ENCODE results near the gene WAPL. TPM values are rescaled to one million over a fixed set of nuclear protein-coding genes. Genes with fewer than 3 reads are reported as not detected.

WAPL gene
- total RNA-seq, 1 experiment from 2014 or later, result 15.4 TPM

GRCh38 chr10:86504510-86504909 is 17.1 kb downstream of the WAPL start:
- DNase-seq, result no peak
- Histone ChIP-seq H3K4me3 (no peak overlapping the region), H3K36me3 (peaks cover 37% of the 10 kb centered on the region), H3K27me3 (no peaks in the 10 kb centered on the region), H3K9me3 (no peaks in the 10 kb centered on the region)

- no peaks in the 10 kb centered on the region for H3K27me3 ChIP-seq
- peaks cover 48% of the 10 kb centered on the region for H3K36me3 ChIP-seq
- H3K4me3 ChIP-seq, result no peak overlapping the region
- DNase-seq, result no peak
- H3K9me3 ChIP-seq, result no peaks in the 10 kb centered on the region
Observed at GRCh38 chr10:86500846-86501245, 20.7 kb downstream of the WAPL start.

GRCh38 chr10:86498598-86498997 is 23.0 kb downstream of the WAPL start:
- Histone ChIP-seq H3K27me3 (no peaks in the 10 kb centered on the region), H3K36me3 (peaks cover 51% of the 10 kb centered on the region), H3K4me3 (no peak overlapping the region)

GRCh38 chr10:86497621-86498020 is 24.0 kb downstream of the WAPL start:
- Histone ChIP-seq H3K4me3 (no peak overlapping the region), H3K9me3 (no peaks in the 10 kb centered on the region), H3K27me3 (no peaks in the 10 kb centered on the region), H3K36me3 (peaks cover 51% of the 10 kb centered on the region)
- DNase-seq, result no peak

More at GRCh38 chr10:86498598-86498997, 23.0 kb downstream of the WAPL start:
- no peaks in the 10 kb centered on the region for H3K9me3 ChIP-seq
- DNase-seq, result no peak

- Histone ChIP-seq H3K27me3 (no peaks in the 10 kb centered on the region), H3K9me3 (no peaks in the 10 kb centered on the region), H3K36me3 (peaks cover 20% of the 10 kb centered on the region), H3K4me3 (no peak overlapping the region)
- no peak for DNase-seq
Observed at GRCh38 chr10:86489960-86490612, 31.5 kb downstream of the WAPL start.

- H3K36me3 ChIP-seq, result peaks cover 25% of the 10 kb centered on the region
- no peaks in the 10 kb centered on the region for H3K27me3 ChIP-seq
- H3K4me3 ChIP-seq, result no peak overlapping the region
- H3K9me3 ChIP-seq, result no peaks in the 10 kb centered on the region
- DNase-seq, result no peak
Observed at GRCh38 chr10:86489071-86489810, 32.4 kb downstream of the WAPL start.

- Histone ChIP-seq H3K4me3 (no peak overlapping the region), H3K27me3 (no peaks in the 10 kb centered on the region), H3K9me3 (no peaks in the 10 kb centered on the region), H3K36me3 (peaks cover 42% of the 10 kb centered on the region)
- DNase-seq, result no peak
Observed at GRCh38 chr10:86486856-86487255, 34.7 kb downstream of the WAPL start.

- peaks cover 45% of the 10 kb centered on the region for H3K36me3 ChIP-seq
- no peaks in the 10 kb centered on the region for H3K9me3 ChIP-seq
- H3K27me3 ChIP-seq, result no peaks in the 10 kb centered on the region
- DNase-seq, result no peak
- H3K4me3 ChIP-seq, result no peak overlapping the region
Observed at GRCh38 chr10:86483664-86484063, 37.9 kb downstream of the WAPL start.

GRCh38 chr10:86481761-86482160 is 39.8 kb downstream of the WAPL start:
- DNase-seq, result no peak

GRCh38 chr10:86480571-86480970 is 41.0 kb downstream of the WAPL start:
- Histone ChIP-seq H3K4me3 (no peak overlapping the region), H3K27me3 (no peaks in the 10 kb centered on the region), H3K9me3 (no peaks in the 10 kb centered on the region), H3K36me3 (peaks cover 46% of the 10 kb centered on the region)
- no peak for DNase-seq

More at GRCh38 chr10:86481761-86482160, 39.8 kb downstream of the WAPL start:
- Histone ChIP-seq H3K36me3 (peaks cover 46% of the 10 kb centered on the region), H3K4me3 (no peak overlapping the region), H3K27me3 (no peaks in the 10 kb centered on the region), H3K9me3 (no peaks in the 10 kb centered on the region)

GRCh38 chr10:86472061-86472460 is 49.5 kb downstream of the WAPL start:
- Histone ChIP-seq H3K27me3 (no peaks in the 10 kb centered on the region), H3K4me3 (no peak overlapping the region), H3K36me3 (peaks cover 70% of the 10 kb centered on the region), H3K9me3 (no peaks in the 10 kb centered on the region)
- no peak for DNase-seq

GRCh38 chr10:86461963-86462804 is 59.4 kb downstream of the WAPL start:
- no peaks in the 10 kb centered on the region for H3K9me3 ChIP-seq
- DNase-seq, result no peak
- H3K4me3 ChIP-seq, result no peak overlapping the region
- H3K27me3 ChIP-seq, result no peaks in the 10 kb centered on the region
- H3K36me3 ChIP-seq, result peaks cover 84% of the 10 kb centered on the region

- no peaks in the 10 kb centered on the region for H3K9me3 ChIP-seq
- H3K27me3 ChIP-seq, result no peaks in the 10 kb centered on the region
- peaks cover 60% of the 10 kb centered on the region for H3K36me3 ChIP-seq
- no peak for DNase-seq
- H3K4me3 ChIP-seq, result no peak overlapping the region
Observed at GRCh38 chr10:86451604-86451960, 70.0 kb downstream of the WAPL start.

- Histone ChIP-seq H3K27me3 (no peaks in the 10 kb centered on the region), H3K9me3 (no peaks in the 10 kb centered on the region), H3K4me3 (no peak overlapping the region), H3K36me3 (peaks cover 62% of the 10 kb centered on the region)
- DNase-seq, result no peak
Observed at GRCh38 chr10:86450806-86451603, 70.6 kb downstream of the WAPL start.

GRCh38 chr10:86449926-86450558 is 71.5 kb downstream of the WAPL start:
- DNase-seq, result no peak
- peaks cover 67% of the 10 kb centered on the region for H3K36me3 ChIP-seq
- H3K27me3 ChIP-seq, result no peaks in the 10 kb centered on the region
- no peak overlapping the region for H3K4me3 ChIP-seq
- no peaks in the 10 kb centered on the region for H3K9me3 ChIP-seq

- H3K4me3 ChIP-seq, result no peak overlapping the region
- H3K27me3 ChIP-seq, result no peaks in the 10 kb centered on the region
- DNase-seq, result no peak
- peaks cover 75% of the 10 kb centered on the region for H3K36me3 ChIP-seq
- H3K9me3 ChIP-seq, result no peaks in the 10 kb centered on the region
Observed at GRCh38 chr10:86447432-86447831, 74.2 kb downstream of the WAPL start.
